HepG2 (cell line): ENCODE results near the gene CLDN19. TPM values are rescaled to one million over a fixed set of nuclear protein-coding genes. Genes with fewer than 3 reads are reported as not detected.
A peak's percentile ranks its signal among the peaks of the same experiment; 100 is the strongest.

Experiments used
- AFF4 ChIP-seq: sonication (generic); formaldehyde crosslinking; IDR thresholded peaks from 2 replicates; pipeline ENCODE4 v1.4.0; 2020; ENCODE audit warnings: missing genetic modification reagents
- FOXO4 ChIP-seq: sonication (generic); formaldehyde crosslinking; conservative IDR thresholded peaks from 2 replicates; pipeline ENCODE4 v1.8.1; 2023; ENCODE audit warnings: missing genetic modification reagents
- HOXA9 ChIP-seq: sonication (generic); formaldehyde crosslinking; IDR thresholded peaks from 2 replicates; pipeline ENCODE4 v1.8.1; 2022; ENCODE audit warnings: missing genetic modification reagents, mild to moderate bottlenecking, moderate library complexity, borderline replicate concordance
- NCOA2 ChIP-seq: sonication (generic); formaldehyde crosslinking; IDR thresholded peaks from 2 replicates; pipeline ENCODE4 v1.8.0; 2022; ENCODE audit warnings: inconsistent platforms
- NFKBIZ ChIP-seq: IDR thresholded peaks from 2 replicates; pipeline ENCODE4 v1.6.1; 2018; ENCODE audit warnings: missing genetic modification reagents, missing compliant biosample characterization
- PHF21A ChIP-seq: sonication (generic); formaldehyde crosslinking; IDR thresholded peaks from 2 replicates; pipeline ENCODE4 v1.5.0; 2020; ENCODE audit warnings: mild to moderate bottlenecking, missing genetic modification reagents
- PPARG ChIP-seq: conservative IDR thresholded peaks from 2 replicates; pipeline ENCODE4 v1.6.1; 2016; ENCODE audit warnings: missing biosample characterization, missing genetic modification reagents
- RARA ChIP-seq: IDR thresholded peaks from 2 replicates; pipeline ENCODE4 v1.6.1; 2016; ENCODE audit warnings: missing genetic modification reagents, missing compliant biosample characterization
- REL ChIP-seq: sonication (generic); formaldehyde crosslinking; conservative IDR thresholded peaks from 2 replicates; pipeline ENCODE4 v1.8.0; 2022; ENCODE audit warnings: mild to moderate bottlenecking, missing genetic modification reagents, moderate library complexity
- TCF12 ChIP-seq, 2 experiments: fragments of 450-650 bp in 1 of 2; sonication (generic) in 1 of 2; formaldehyde crosslinking in 1 of 2; IDR thresholded peaks; 2 replicates each; pipeline versions ENCODE4 v1.6.1 to v1.8.0; 2017 to 2022; ENCODE audit warnings: antibody characterized with exemption in 1 of 2, mild to moderate bottlenecking in 1 of 2, missing genetic modification reagents in 1 of 2, moderate library complexity in 1 of 2
- TGIF2 ChIP-seq: IDR thresholded peaks from 2 replicates; pipeline ENCODE4 v1.6.1; 2016; ENCODE audit warnings: control low read depth, missing compliant biosample characterization
- THAP8 ChIP-seq: sonication (generic); formaldehyde crosslinking; IDR thresholded peaks from 2 replicates; pipeline ENCODE4 v1.5.1; 2020; ENCODE audit warnings: missing genetic modification reagents, mild to moderate bottlenecking, borderline replicate concordance
- ZFP37 ChIP-seq: sonication (generic); formaldehyde crosslinking; IDR thresholded peaks from 2 replicates; pipeline ENCODE4 v1.4.0; 2020; ENCODE audit warnings: missing genetic modification reagents, borderline replicate concordance
- ZKSCAN8 ChIP-seq: IDR thresholded peaks from 2 replicates; pipeline ENCODE4 v1.6.1; 2016; ENCODE audit warnings: borderline replicate concordance, missing genetic modification reagents, missing compliant biosample characterization
- ZNF10 ChIP-seq: sonication (generic); formaldehyde crosslinking; IDR thresholded peaks from 2 replicates; pipeline ENCODE4 v1.4.0; 2020; ENCODE audit warnings: mild to moderate bottlenecking, low read depth, missing genetic modification reagents, borderline replicate concordance
- ZNF282 ChIP-seq: fragments of 450-650 bp; IDR thresholded peaks from 2 replicates; pipeline ENCODE4 v1.6.1; 2018; ENCODE audit not compliant: partially characterized antibody
- ZNF619 ChIP-seq: sonication (generic); formaldehyde crosslinking; IDR thresholded peaks from 2 replicates; pipeline ENCODE4 v1.4.0; 2020; ENCODE audit warnings: mild to moderate bottlenecking, missing genetic modification reagents
- ZNF639 ChIP-seq: conservative IDR thresholded peaks from 2 replicates; pipeline ENCODE4 v1.6.1; 2018; ENCODE audit warnings: missing genetic modification reagents
- polyA plus RNA-seq, 8 experiments: library from polyadenylated mRNA; depleted of rRNA in 3 of 8; stranded (reverse) in 7 of 8; unstranded in 1 of 8; fragments of >200 nt; fragmentation: Illumina TruSeq in 4 of 8; extraction: Trizol in 4 of 8; gene quantifications; 2 replicates each; pipeline versions ENCODE4 v1.2.1 to v1.2.3, GENCODE V29; 2011 to 2016; ENCODE audit warnings: low read depth in 4 of 8, missing spikeins in 1 of 8, mixed read lengths in 1 of 8; ENCODE audit not compliant: insufficient read depth in 1 of 8
- total RNA-seq, 5 experiments: library from RNA; depleted of rRNA; stranded (reverse); fragments of >200 nt; fragmentation: Illumina TruSeq; extraction: Trizol; gene quantifications; 2 replicates each; pipeline ENCODE4 v1.2.3, GENCODE V29; 2016; ENCODE audit warnings: low read depth in 1 of 5
- TF ChIP-seq, protein P1 (sequence below), 2 experiments: fragments of 450-650 bp in 1 of 2; sonication (generic) in 1 of 2; formaldehyde crosslinking; IDR thresholded peaks; 2 replicates each; pipeline versions ENCODE4 v1.5.0 to v1.8.0; 2020 to 2022; ENCODE audit warnings: mild to moderate bottlenecking in 1 of 2, missing genetic modification reagents in 1 of 2
- TF ChIP-seq, protein P2 (sequence below): IDR thresholded peaks from 2 replicates; pipeline ENCODE4 v1.6.1; 2016

CLDN19 gene
- total and polyA plus RNA-seq, 2 of the 13 experiments (the other 11 are each of a cell fraction or from before 2014, with no cell fraction given) = 5.0 to 7.6 TPM

GRCh38 chr1:42765832-42766740, 26.1 kb upstream of the CLDN19 start (continued):
- TF ChIP-seq ZNF639 (CRISPR knock-in tag) = no peak
- TF ChIP-seq RARA = no peak
- TF ChIP-seq PPARG (CRISPR knock-in tag) = no peak
- no peak for TF ChIP-seq NCOA2 (CRISPR knock-in tag)
- TF ChIP-seq AFF4 = no peak
- TF ChIP-seq, protein P1, sequence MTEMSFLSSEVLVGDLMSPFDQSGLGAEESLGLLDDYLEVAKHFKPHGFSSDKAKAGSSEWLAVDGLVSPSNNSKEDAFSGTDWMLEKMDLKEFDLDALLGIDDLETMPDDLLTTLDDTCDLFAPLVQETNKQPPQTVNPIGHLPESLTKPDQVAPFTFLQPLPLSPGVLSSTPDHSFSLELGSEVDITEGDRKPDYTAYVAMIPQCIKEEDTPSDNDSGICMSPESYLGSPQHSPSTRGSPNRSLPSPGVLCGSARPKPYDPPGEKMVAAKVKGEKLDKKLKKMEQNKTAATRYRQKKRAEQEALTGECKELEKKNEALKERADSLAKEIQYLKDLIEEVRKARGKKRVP (CRISPR knock-in tag; IDR thresholded peaks at IDR 0.05) = no peak
- no peak for TF ChIP-seq REL (CRISPR knock-in tag)
- TF ChIP-seq ZKSCAN8 (CRISPR knock-in tag) = no peak
- no peak for TF ChIP-seq NFKBIZ (CRISPR knock-in tag)
- no peak for TF ChIP-seq ZNF619
- no peak for TF ChIP-seq TCF12 (IDR thresholded peaks at IDR 0.05)
- TF ChIP-seq TCF12 (CRISPR knock-in tag; IDR thresholded peaks at IDR 0.05) = peak; percentile 24; the same call in 1 of the 2 replicates
- no peak for TF ChIP-seq FOXO4 (CRISPR knock-in tag)
- TF ChIP-seq ZNF282 = no peak
- TF ChIP-seq TGIF2 (CRISPR knock-in tag) = no peak
- 0 out of 2 replicates have a peak, but pooled peaks have one; percentile 46 for TF ChIP-seq PHF21A
- no peak for TF ChIP-seq HOXA9
- TF ChIP-seq ZNF10 = no peak
- no peak for TF ChIP-seq THAP8 (CRISPR knock-in tag)
- TF ChIP-seq, protein P2, sequence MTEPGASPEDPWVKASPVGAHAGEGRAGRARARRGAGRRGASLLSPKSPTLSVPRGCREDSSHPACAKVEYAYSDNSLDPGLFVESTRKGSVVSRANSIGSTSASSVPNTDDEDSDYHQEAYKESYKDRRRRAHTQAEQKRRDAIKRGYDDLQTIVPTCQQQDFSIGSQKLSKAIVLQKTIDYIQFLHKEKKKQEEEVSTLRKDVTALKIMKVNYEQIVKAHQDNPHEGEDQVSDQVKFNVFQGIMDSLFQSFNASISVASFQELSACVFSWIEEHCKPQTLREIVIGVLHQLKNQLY (CRISPR knock-in tag) = no peak
- no peak for TF ChIP-seq ZFP37 (CRISPR knock-in tag)
